Central memory CD8-positive, alpha-beta T cell (primary cell): ENCODE data around the gene LDAH.
A peak's percentile ranks its signal among the peaks of the same experiment; 100 is the strongest.

ENCODE experiments used
- ATAC-seq: fragments of 150-1000 bp; cut with Tn5 transposase; replicated peaks from 2 replicates; pipeline ENCODE4 v1.10.0; 2022; ENCODE audit warnings: mild to moderate bottlenecking, moderate FRiP score, moderate number of reproducible peaks; ENCODE audit not compliant: poor library complexity, severe bottlenecking; ENCODE audit errors: extremely low read depth
- DNase-seq, 2 donors: peaks; one replicate each; pipeline ENCODE4 v3.0.0; 2021; ENCODE audit warnings: low spot score in 2 of 2
- H3K27ac Mint-ChIP-seq: one replicate; pipeline ENCODE4 v1.8.0; 2022; ENCODE audit warnings: low read depth, mild to moderate bottlenecking, moderate library complexity, mixed read lengths
- H3K27me3 Mint-ChIP-seq: one replicate; pipeline ENCODE4 v1.8.0; 2022; ENCODE audit warnings: mixed read lengths
- H3K36me3 Mint-ChIP-seq: one replicate; pipeline ENCODE4 v1.8.0; 2022; ENCODE audit warnings: mild to moderate bottlenecking, moderate library complexity, mixed read lengths; ENCODE audit not compliant: insufficient read depth
- H3K4me1 Mint-ChIP-seq: one replicate; pipeline ENCODE4 v1.8.0; 2022; ENCODE audit warnings: mixed read lengths
- H3K4me3 Mint-ChIP-seq: one replicate; pipeline ENCODE4 v1.8.0; 2022; ENCODE audit warnings: mild to moderate bottlenecking, moderate library complexity, mixed read lengths
- H3K9me3 Mint-ChIP-seq: one replicate; pipeline ENCODE4 v1.8.0; 2022; ENCODE audit warnings: mixed read lengths

LDAH gene

GRCh38 chr2:20653695-20654534, 169.0 kb downstream of the LDAH start:
- ATAC-seq, result no peak
- H3K4me1 Mint-ChIP-seq, result peaks cover 23% of the 10 kb centered on the region
- no peaks in the 10 kb centered on the region for H3K9me3 Mint-ChIP-seq
- H3K27me3 Mint-ChIP-seq, result peaks cover 16% of the 10 kb centered on the region
- no peak for DNase-seq
- H3K36me3 Mint-ChIP-seq, result peaks cover 5% of the 10 kb centered on the region
- H3K27ac Mint-ChIP-seq, result no peak overlapping the region
- H3K4me3 Mint-ChIP-seq, result no peak overlapping the region

DNA sequence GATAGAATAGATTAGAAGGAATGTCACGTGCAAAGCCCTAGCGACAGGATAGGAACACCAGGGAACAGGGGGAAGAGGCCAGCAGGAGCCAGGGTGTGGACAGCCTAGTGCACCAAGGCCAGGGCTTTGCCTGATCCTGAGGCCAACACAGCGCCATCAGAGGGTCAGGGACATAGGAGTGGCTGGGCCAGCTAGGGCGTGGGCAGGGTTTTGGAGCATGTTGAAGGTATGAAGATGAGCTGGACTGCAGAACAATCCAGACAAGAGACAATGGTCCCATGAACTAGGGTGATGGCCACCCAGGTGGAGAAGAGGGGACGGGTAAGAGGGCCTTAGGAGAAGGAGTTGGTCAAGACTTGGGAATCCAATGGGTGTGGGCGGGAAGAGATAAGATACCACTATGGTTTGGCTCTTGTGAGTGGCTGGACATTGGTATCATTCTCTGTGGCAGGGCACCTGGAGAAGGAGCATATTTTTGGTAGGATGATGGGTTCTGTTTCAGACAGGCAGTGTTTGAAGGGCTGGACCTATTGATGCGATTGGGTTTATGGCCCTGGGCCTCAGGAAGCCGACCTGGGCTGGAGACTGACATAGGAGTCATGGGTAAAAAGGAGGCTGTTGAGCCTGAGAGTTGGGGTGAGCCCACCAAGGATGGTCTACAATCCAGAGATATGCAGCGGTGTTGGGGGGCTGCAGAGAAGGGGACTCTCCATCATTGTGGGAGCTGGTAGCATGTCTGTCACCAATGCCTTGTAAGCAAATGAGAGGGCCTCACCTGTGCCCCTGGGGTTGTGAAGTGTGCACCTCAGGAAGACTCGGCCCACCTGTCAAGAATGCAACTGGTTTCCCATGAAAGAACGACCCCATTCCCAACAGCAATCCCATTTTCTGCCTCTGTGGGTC, 170.0 kb downstream of the LDAH start:
- no peak for ATAC-seq
- H3K36me3 Mint-ChIP-seq, result peaks cover 5% of the 10 kb centered on the region
- H3K4me3 Mint-ChIP-seq, result no peak overlapping the region
- no peak for DNase-seq
- peaks cover 32% of the 10 kb centered on the region for H3K4me1 Mint-ChIP-seq
- H3K27ac Mint-ChIP-seq, result no peak overlapping the region
- H3K27me3 Mint-ChIP-seq, result peaks cover 6% of the 10 kb centered on the region
- no peaks in the 10 kb centered on the region for H3K9me3 Mint-ChIP-seq

GRCh38 chr2:20652141-20652540, 170.8 kb downstream of the LDAH start:
- no peak for DNase-seq
- Mint-ChIP-seq H3K4me3 (no peak overlapping the region), H3K4me1 (peaks cover 35% of the 10 kb centered on the region), H3K36me3 (peaks cover 5% of the 10 kb centered on the region), H3K27me3 (no peaks in the 10 kb centered on the region), H3K9me3 (no peaks in the 10 kb centered on the region), H3K27ac (no peak overlapping the region)
- no peak for ATAC-seq

DNA sequence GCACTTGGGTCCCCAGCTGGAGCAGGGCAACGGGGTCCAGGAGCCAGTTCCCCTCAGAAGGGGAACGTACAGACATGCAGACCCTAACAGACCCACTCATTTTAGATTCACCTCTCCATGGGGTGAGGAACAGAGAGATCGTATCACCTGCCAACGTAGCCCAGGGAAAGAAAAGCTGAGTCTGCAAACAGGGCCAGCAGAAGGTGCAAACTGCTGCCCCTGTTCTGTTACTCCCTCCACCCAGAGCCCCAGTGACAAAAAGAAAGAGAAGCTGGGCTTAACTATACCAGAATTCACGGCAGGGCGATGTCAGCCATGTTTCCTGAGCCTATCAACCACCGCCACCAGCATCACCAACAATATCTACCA, 171.2 kb downstream of the LDAH start:
- ATAC-seq (no peak), DNase-seq (no peak)
- no peaks in the 10 kb centered on the region for H3K27me3 Mint-ChIP-seq
- peaks cover 5% of the 10 kb centered on the region for H3K36me3 Mint-ChIP-seq
- peak overlapping the region; percentile 81 for H3K4me3 Mint-ChIP-seq
- peak overlapping the region; percentile 92 for H3K27ac Mint-ChIP-seq
- no peaks in the 10 kb centered on the region for H3K9me3 Mint-ChIP-seq
- peaks cover 35% of the 10 kb centered on the region for H3K4me1 Mint-ChIP-seq

DNA sequence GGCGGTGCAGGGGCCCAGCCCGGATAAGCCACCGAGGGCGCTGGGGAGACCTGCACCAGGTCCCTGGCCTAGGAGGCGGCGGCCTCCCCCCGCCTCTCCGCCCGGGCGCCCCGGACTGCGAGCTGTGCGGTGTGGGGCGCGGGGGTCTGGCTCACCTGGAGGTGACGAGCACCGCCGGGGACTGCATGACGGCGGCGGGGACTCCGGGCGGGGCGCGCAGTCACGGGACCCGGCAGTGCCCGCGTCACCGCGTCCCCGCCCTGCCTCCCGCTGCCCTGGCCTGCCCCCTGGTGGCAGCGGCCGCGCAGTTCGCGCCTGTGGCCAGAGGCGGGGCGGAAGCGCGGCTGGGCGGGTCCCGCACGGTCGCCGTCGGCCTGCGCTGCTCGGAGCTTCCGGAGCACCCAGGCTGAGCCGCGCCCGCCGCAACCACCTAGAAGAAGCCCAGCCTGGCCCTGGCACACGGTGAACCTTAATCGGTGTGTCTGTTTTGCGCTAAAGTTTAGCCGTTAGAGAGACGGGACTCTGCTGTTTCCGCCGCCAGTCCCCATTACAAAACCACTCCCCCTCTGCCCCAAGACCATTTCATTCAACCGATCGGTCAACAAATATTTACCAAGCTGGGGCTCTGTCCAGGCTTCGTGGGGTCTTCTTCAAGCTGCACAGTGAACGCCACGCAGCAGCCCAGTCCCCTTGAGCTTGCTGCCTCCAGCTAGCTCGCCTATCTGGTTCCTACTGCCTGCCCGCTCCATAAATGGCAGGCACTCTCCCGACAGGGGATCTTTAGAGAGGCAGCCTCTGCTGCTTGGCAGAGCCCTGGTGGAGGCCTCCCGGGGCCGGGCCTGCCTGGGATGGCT, 171.8 kb downstream of the LDAH start, which contains the start of gene HS1BP3:
HS1BP3 (minus strand) TSS at position 222 of the 854 bp plus-strand sequence; CDS start at position 187, 35 bp downstream.
- no peaks in the 10 kb centered on the region for H3K9me3 Mint-ChIP-seq
- DNase-seq (peak; percentile 85 to 88), ATAC-seq (peak; percentile 91)
- peaks cover 35% of the 10 kb centered on the region for H3K4me1 Mint-ChIP-seq
- H3K36me3 Mint-ChIP-seq, result peaks cover 5% of the 10 kb centered on the region
- H3K27ac Mint-ChIP-seq, result peak within 1 kb of the TSS; percentile 92
- H3K4me3 Mint-ChIP-seq, result peak within 1 kb of the TSS; percentile 81
- H3K27me3 Mint-ChIP-seq, result no peaks in the 10 kb centered on the region

- Mint-ChIP-seq H3K27ac (peak overlapping the region; percentile 92), H3K4me1 (peaks cover 35% of the 10 kb centered on the region), H3K36me3 (peaks cover 8% of the 10 kb centered on the region), H3K9me3 (no peaks in the 10 kb centered on the region), H3K4me3 (peak overlapping the region; percentile 81), H3K27me3 (no peaks in the 10 kb centered on the region)
- DNase-seq, result peak in 1 of 2 donors; percentile 29
- peak; percentile 3 for ATAC-seq
Observed at GRCh38 chr2:20650393-20650876, 172.5 kb downstream of the LDAH start.

- H3K4me1 Mint-ChIP-seq, result peaks cover 35% of the 10 kb centered on the region
- DNase-seq (no peak), ATAC-seq (no peak)
- H3K27ac Mint-ChIP-seq, result peak overlapping the region; percentile 92
- H3K9me3 Mint-ChIP-seq, result no peaks in the 10 kb centered on the region
- no peaks in the 10 kb centered on the region for H3K27me3 Mint-ChIP-seq
- H3K4me3 Mint-ChIP-seq, result peak overlapping the region; percentile 81
- H3K36me3 Mint-ChIP-seq, result peaks cover 8% of the 10 kb centered on the region
Observed at GRCh38 chr2:20649976-20650375, 172.9 kb downstream of the LDAH start.

- Mint-ChIP-seq H3K36me3 (peaks cover 11% of the 10 kb centered on the region), H3K27me3 (no peaks in the 10 kb centered on the region), H3K4me1 (peaks cover 35% of the 10 kb centered on the region), H3K27ac (peak overlapping the region; percentile 92), H3K9me3 (no peaks in the 10 kb centered on the region), H3K4me3 (peak overlapping the region; percentile 81)
- DNase-seq, result no peak
- no peak for ATAC-seq
Observed at GRCh38 chr2:20649576-20649975, 173.3 kb downstream of the LDAH start.

- ATAC-seq (no peak), DNase-seq (no peak)
- no peak overlapping the region for H3K4me3 Mint-ChIP-seq
- peaks cover 13% of the 10 kb centered on the region for H3K36me3 Mint-ChIP-seq
- H3K4me1 Mint-ChIP-seq, result peaks cover 41% of the 10 kb centered on the region
- H3K27me3 Mint-ChIP-seq, result no peaks in the 10 kb centered on the region
- peak overlapping the region; percentile 92 for H3K27ac Mint-ChIP-seq
- no peaks in the 10 kb centered on the region for H3K9me3 Mint-ChIP-seq
Observed at GRCh38 chr2:20648831-20649230, 174.1 kb downstream of the LDAH start.

- H3K27ac Mint-ChIP-seq, result peak overlapping the region; percentile 92
- no peak for ATAC-seq
- peaks cover 13% of the 10 kb centered on the region for H3K36me3 Mint-ChIP-seq
- peaks cover 41% of the 10 kb centered on the region for H3K4me1 Mint-ChIP-seq
- H3K27me3 Mint-ChIP-seq, result no peaks in the 10 kb centered on the region
- no peak for DNase-seq
- no peak overlapping the region for H3K4me3 Mint-ChIP-seq
- no peaks in the 10 kb centered on the region for H3K9me3 Mint-ChIP-seq
Observed at GRCh38 chr2:20648206-20648605, 174.7 kb downstream of the LDAH start.

DNA sequence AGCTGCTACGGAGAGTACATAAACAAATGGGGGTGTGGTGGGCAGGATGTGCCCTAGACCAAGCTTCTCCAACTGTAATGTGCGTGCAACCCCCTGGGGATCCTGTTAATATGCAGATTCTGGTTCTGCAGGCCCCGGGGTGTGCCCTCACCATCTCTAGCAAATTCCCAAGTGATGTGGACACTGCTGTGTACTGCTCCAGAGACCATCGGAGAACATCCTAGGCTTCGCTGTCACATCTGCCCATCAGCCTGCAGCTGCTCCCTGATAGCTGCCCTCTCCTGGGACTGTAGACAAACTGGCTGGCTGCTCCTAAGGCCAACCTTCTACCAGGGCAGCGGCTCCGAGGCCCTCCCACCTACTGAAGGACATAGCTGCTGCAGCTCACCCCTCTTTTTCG, 175.2 kb downstream of the LDAH start:
- ATAC-seq (no peak), DNase-seq (no peak)
- no peaks in the 10 kb centered on the region for H3K27me3 Mint-ChIP-seq
- no peak overlapping the region for H3K4me3 Mint-ChIP-seq
- no peaks in the 10 kb centered on the region for H3K9me3 Mint-ChIP-seq
- peaks cover 41% of the 10 kb centered on the region for H3K4me1 Mint-ChIP-seq
- H3K27ac Mint-ChIP-seq, result peak overlapping the region; percentile 92
- H3K36me3 Mint-ChIP-seq, result peaks cover 11% of the 10 kb centered on the region

- DNase-seq (no peak), ATAC-seq (no peak)
- H3K9me3 Mint-ChIP-seq, result no peaks in the 10 kb centered on the region
- H3K4me1 Mint-ChIP-seq, result peaks cover 46% of the 10 kb centered on the region
- no peak overlapping the region for H3K4me3 Mint-ChIP-seq
- no peak overlapping the region for H3K27ac Mint-ChIP-seq
- H3K27me3 Mint-ChIP-seq, result no peaks in the 10 kb centered on the region
- H3K36me3 Mint-ChIP-seq, result peaks cover 11% of the 10 kb centered on the region
Observed at GRCh38 chr2:20647211-20647610, 175.7 kb downstream of the LDAH start.
